ENCODE measurements around the gene SEMA3B. TPM values are rescaled to one million over a fixed set of nuclear protein-coding genes. Genes with fewer than 3 reads are reported as not detected.
"Not testable (repeated sequence)": the region's sequence is repeated elsewhere in the genome, so short reads cannot be mapped to it uniquely, and the experiment has no call there.

Gene SEMA3B
- total RNA-seq, 1 experiment from 2014 or later: 0.85 TPM

DNA sequence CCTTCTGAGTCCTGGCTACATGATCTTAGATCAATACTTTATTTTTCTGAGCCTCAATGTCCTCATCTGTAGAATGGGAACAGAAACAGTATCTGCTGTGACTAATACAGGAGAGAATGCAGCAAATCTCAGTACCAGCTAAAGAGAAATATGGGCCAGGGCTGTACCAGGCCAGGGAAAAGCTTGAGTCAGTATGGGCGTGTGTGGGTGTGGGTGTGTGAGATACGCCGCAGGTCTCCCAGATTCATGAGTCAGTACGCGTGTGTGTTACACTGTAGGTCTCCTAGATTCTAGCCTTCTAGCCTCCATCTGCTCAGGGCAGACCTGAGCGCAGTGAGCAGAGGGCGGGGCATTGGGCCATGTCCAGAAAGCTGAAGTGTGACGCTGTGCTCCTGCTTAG lies 17.7 kb upstream of the SEMA3B start:
- DNase-seq (ENCODE audit: low read depth, low spot score): no peak
- in situ Hi-C loops (cut with HindIII; ENCODE audit: low pct_unique_long_range_greater_than_20kb, low sequenced_read_pairs): no loop called here

DNA sequence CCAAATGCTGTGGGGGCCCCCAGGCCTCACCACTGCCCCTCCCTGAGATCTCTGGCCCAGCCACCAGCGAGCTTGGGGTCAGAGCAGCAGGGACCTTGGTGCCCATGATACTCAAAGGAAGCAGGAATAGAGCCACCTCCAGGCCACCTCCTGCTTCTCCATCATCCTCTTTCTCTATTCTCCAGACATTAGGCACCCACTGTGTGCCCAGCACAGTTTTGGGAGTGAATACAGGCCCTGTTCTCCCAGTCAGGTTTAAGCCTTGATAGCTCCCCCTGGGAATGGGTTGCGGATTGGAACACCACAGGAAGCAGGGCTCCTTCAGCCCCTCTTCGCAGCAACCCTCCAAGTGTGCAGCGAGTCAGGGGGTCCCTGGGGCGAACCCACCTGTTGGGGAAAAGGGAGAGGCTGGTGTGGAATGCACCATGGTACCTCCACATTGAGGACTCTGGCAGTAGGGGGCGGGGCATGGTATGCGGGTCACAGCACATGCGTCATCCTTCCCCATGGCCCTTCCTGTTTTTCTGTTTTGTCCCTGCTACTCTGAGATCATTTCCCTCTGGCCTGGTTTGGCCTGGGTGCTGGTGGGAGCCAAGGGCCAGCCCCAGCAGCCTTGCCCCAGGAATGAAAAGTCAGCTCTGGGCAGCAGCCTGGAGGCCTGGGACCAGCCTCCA lies 14.2 kb upstream of the SEMA3B start:
- DNase-seq (ENCODE audit: low read depth, low spot score): no peak
- in situ Hi-C loops (cut with HindIII; ENCODE audit: low pct_unique_long_range_greater_than_20kb, low sequenced_read_pairs): no loop called here

DNA sequence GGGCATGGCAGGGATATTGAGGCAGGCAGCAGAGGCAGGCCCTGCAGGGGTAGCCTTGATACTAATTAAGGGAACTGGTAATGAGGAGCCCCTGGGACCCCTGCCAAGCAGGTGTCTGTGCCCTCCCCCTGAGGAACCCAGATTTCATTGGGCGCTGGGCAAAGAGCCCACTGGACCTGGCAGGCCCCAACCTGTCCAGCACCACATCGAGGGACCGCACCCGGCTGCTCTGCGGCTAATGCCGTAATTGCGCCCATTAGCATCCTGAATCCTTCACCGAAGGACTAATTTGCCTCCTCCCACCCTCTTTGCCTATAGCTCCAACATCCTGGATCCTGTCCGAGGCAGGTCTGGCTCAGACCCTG lies 13.7 kb upstream of the SEMA3B start:
- in situ Hi-C loops (cut with HindIII; ENCODE audit: low pct_unique_long_range_greater_than_20kb, low sequenced_read_pairs): no loop called here
- no peak for DNase-seq (ENCODE audit: low read depth, low spot score)

- DNase-seq (ENCODE audit: low read depth, low spot score): peak; percentile 59
- in situ Hi-C loops (cut with HindIII; ENCODE audit: low pct_unique_long_range_greater_than_20kb, low sequenced_read_pairs): no loop called here
Observed at GRCh38 chr3:50256978-50257890, 11.7 kb upstream of the SEMA3B start.

- DNase-seq (ENCODE audit: low read depth, low spot score): no peak
- in situ Hi-C loops (cut with HindIII; ENCODE audit: low pct_unique_long_range_greater_than_20kb, low sequenced_read_pairs): no loop called here
Observed at GRCh38 chr3:50258029-50258680, 10.8 kb upstream of the SEMA3B start.

- in situ Hi-C loops (cut with HindIII; ENCODE audit: low pct_unique_long_range_greater_than_20kb, low sequenced_read_pairs): no loop called here
- DNase-seq (ENCODE audit: low read depth, low spot score): no peak
Observed at GRCh38 chr3:50258979-50259378, 10.0 kb upstream of the SEMA3B start.

DNA sequence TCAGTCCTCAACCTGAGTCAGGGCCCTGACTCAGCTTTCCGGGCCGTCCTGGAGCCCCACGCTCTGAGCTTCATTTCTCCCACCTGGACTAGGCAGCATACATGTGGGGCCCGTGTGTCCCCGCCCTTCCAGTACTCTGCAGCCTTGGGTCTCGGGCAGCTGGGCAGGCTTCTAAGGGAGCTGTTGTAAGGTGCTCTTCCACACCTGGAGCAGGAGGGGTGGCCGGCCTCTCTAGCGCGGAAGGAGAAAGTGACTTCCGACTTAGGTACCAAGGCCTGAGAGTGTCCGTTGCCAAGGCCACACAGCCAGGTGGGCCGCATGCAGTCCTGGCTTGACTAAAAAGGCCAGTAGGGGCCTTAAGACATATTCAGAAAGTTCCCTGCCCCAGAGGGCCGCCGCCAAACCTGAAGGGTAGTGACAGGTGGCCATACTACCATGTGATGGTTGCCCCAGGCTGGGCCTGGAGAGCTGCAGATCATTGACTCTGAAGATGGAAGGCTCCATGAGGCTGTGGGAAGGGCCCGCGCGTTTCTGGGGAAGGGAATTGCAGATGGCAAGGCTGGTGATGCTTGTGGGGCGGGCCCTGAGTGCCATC lies 9.4 kb upstream of the SEMA3B start:
- in situ Hi-C loops (cut with HindIII; ENCODE audit: low pct_unique_long_range_greater_than_20kb, low sequenced_read_pairs): no loop called here
- no peak for DNase-seq (ENCODE audit: low read depth, low spot score)

DNA sequence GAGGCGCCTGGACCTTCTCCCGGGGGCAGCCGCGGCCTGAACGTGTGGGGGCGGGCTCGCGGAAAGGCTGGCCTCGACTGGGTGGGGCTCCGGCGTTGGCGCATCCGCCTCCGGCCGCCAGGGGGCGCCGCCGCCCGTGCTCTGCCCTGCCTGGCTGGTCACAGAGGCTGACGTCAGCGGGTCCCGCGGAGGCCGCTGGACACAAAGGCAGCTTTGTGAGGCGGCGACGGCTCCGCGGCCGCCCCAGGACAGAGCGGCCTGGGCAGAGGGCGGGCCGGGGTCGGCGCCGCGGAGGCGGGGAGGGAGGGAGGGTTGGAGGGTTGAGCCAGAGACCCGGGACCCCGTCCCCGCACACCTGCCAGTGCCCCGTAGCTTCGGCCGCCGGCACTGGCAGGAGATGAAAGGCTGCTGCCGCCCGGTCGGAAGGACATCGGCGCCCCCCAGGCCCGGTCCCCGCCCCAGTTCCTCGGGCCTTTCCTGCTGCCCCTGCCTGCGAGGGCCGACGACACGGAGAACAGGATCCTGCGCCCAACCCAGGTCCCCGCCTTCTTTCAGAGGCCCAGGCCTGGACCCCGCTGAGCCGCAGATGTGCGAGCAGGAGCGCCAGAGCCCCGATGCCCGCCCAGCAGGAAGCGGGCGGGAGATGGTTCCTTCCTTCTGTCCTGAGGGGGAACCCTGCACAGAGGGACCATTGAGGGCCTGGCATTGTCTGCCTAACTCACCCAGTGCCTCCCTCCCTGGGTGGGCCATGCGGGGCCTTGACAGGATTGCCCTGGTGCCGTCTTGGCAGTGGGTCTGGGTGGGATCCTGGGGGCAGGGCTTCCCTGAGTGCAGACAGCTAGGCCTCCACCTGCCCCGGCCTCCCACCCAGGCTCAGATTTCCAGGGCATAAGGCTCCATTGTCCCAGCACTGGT lies 8.7 kb upstream of the SEMA3B start:
- DNase-seq (ENCODE audit: low read depth, low spot score): peak; percentile 94
- in situ Hi-C loops (cut with HindIII; ENCODE audit: low pct_unique_long_range_greater_than_20kb, low sequenced_read_pairs): no loop called here

GRCh38 chr3:50260942-50261441 lies 8.0 kb upstream of the SEMA3B start:
- in situ Hi-C loops (cut with HindIII; ENCODE audit: low pct_unique_long_range_greater_than_20kb, low sequenced_read_pairs): no loop called here
- no peak for DNase-seq (ENCODE audit: low read depth, low spot score)

DNA sequence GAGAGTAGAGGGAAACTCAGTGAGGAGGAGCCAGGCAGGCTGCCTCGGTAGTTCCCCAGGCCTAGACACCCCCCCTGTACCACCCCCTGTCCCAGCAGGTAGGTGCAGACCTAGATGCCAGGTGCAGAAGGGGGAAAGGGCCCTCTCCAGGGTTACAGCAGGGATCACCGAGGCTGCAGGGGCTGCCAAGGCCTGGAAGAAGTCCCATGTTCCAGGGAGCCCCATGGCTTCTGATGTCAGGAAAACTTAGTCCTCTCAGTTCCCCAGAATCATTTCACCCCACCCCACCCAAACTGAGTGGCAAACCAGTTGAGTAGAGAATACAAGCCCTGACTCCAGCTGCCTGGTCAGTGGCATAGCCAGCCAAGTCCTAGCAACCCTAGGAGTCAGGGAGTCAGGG lies 7.4 kb upstream of the SEMA3B start:
- DNase-seq (ENCODE audit: low read depth, low spot score): no peak
- in situ Hi-C loops (cut with HindIII; ENCODE audit: low pct_unique_long_range_greater_than_20kb, low sequenced_read_pairs): no loop called here

DNA sequence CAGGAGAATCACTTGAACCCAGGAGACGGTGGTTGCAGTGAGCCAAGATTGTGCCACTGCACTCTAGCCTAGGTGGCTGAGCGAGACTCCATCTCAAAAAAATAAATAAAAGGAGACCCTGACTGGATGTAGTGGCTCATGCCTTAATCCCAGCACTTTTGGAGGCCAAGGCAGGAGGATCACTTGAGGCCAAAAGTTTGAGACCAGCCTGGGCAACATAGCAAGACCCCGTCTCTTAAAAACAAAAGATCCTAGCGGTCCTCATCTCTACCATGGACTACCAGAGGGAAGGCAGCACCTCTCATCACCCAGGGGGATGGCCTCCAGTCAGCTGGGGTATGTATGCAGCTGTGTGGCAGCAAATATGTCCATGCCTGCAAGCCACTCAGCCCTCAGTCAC lies 6.7 kb upstream of the SEMA3B start:
- in situ Hi-C loops (cut with HindIII; ENCODE audit: low pct_unique_long_range_greater_than_20kb, low sequenced_read_pairs); DNase-seq (ENCODE audit: low read depth, low spot score): not testable (repeated sequence)

- no peak for DNase-seq (ENCODE audit: low read depth, low spot score)
- in situ Hi-C loops (cut with HindIII; ENCODE audit: low pct_unique_long_range_greater_than_20kb, low sequenced_read_pairs): no loop called here
Observed at GRCh38 chr3:50262778-50263177, 6.2 kb upstream of the SEMA3B start.

DNA sequence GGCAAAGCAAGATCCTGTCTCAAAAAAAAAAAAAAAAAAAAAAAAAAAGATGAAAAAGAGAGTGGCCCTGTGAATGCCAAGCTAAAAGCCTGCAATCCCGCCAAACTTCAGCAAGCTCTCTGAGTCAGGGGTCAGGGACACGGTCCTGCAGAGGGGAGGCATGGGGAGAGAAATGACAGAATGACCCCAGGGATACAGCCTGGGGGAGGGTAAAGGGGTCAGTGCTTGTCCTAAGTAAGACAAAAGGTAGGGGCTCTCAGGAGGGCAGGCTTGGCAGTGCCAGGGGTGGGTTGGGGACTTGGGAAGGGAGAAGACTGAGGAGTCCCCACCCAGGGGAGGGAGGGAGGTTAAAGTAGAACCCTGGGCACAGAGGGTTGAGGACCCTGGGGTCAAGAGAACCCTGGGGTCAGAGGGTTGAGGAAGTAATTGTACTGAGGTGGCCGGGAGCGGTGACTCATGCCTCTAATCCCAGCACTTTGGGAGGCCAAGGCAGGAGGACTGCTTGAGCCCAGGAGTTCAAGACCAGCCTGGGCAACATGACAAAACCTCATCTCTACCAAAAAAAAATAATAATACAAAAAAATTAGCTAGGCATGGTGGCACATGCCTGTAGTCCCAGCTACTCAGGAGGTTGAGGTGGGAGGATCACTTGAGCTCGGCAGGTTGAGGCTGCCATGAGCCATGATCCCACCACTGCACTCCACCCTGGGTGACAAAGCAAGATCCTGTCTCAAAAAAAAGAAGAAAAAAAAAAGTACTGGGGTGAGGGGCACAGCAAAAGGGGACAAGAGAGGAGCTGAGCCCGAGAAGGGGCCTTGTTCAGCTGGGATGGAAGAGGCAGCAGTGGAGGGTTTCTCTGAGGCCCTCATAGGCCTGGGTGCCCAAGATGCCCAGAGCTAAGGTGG lies 5.2 kb upstream of the SEMA3B start:
- DNase-seq (ENCODE audit: low read depth, low spot score): no peak
- in situ Hi-C loops (cut with HindIII; ENCODE audit: low pct_unique_long_range_greater_than_20kb, low sequenced_read_pairs): no loop called here

DNA sequence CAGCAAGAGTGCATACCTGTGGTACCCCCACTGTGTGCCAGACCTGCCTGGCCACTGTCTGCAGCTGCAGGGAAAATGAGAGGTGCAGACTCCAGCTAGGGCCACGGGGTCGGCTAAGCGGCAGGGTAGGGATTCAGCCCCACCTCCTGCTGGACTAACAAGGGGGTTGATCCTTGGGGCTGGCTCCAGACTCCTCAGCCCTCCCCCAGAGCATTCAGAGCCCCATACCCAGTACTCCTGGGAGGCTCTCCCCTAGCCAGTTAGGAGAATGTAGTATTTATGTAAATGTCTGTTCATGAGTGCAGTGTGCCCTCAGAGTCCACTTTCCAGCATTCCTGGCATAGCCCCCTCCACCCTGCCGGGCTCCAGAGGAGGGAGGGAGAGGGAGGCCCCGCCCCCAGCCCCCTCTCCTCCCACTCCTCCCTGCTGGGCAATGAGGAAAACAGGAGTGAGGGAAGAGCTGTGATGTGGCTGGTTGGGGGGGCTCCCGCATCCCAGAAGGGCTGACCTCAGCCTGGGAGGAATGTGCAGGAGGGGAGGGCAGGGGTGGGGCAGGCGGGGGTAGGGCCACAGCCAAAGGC lies 4.5 kb upstream of the SEMA3B start:
- in situ Hi-C loops (cut with HindIII; ENCODE audit: low pct_unique_long_range_greater_than_20kb, low sequenced_read_pairs): no loop called here
- DNase-seq (ENCODE audit: low read depth, low spot score): no peak

GRCh38 chr3:50264964-50265485 lies 3.9 kb upstream of the SEMA3B start:
- DNase-seq (ENCODE audit: low read depth, low spot score): no peak
- in situ Hi-C loops (cut with HindIII; ENCODE audit: low pct_unique_long_range_greater_than_20kb, low sequenced_read_pairs): no loop called here

- in situ Hi-C loops (cut with HindIII; ENCODE audit: low pct_unique_long_range_greater_than_20kb, low sequenced_read_pairs): no loop called here
- no peak for DNase-seq (ENCODE audit: low read depth, low spot score)
Observed at GRCh38 chr3:50265571-50265970, 3.4 kb upstream of the SEMA3B start.

All from SK-MEL-5 (cell line).